Uterus (tissue), 4 donors: ENCODE data around the gene JMY. TPM values are rescaled to one million over a fixed set of nuclear protein-coding genes. Genes with fewer than 3 reads are reported as not detected.

Source experiments
- DNase-seq, 2 donors: peaks; one replicate each; pipeline ENCODE4 v3.0.0-alpha.2; 2019 to 2020
- H3K27ac ChIP-seq, 2 donors: fragments of 200-600 bp; sonication (generic); 1 replicate in 1 of 2; 2 replicates in 1 of 2; pipeline ENCODE4 v1.5.1; 2016 to 2018
- H3K27me3 ChIP-seq, 2 donors: fragments of 200-600 bp; sonication (generic); one replicate each; pipeline ENCODE4 v1.5.1; 2018 to 2019; ENCODE audit warnings: control low read depth in 1 of 2
- H3K36me3 ChIP-seq, 2 donors: fragments of 200-600 bp; sonication (generic); one replicate each; pipeline ENCODE4 v1.5.1; 2019; ENCODE audit warnings: control low read depth in 1 of 2
- H3K4me1 ChIP-seq, 2 donors: fragments of 200-600 bp; sonication (generic); one replicate each; pipeline ENCODE4 v1.5.1; 2018 to 2019; ENCODE audit warnings: control low read depth in 1 of 2
- H3K4me3 ChIP-seq, 2 donors: fragments of 200-600 bp; sonication (generic); 1 replicate in 1 of 2; 2 replicates in 1 of 2; pipeline ENCODE4 v1.5.1; 2018 to 2019; ENCODE audit warnings: mild to moderate bottlenecking in 1 of 2
- H3K9me3 ChIP-seq, 2 donors: fragments of 200-600 bp; sonication (generic); one replicate each; pipeline ENCODE4 v1.5.1; 2019; ENCODE audit warnings: control low read depth in 1 of 2
- POLR2A ChIP-seq, 2 donors: fragments of 450-650 bp; IDR thresholded peaks; one replicate each; pipeline ENCODE4 v1.6.1; 2016; ENCODE audit warnings: antibody characterized with exemption in 2 of 2, mild to moderate bottlenecking in 1 of 2, moderate library complexity in 1 of 2
- intact Hi-C: fragments of 100-400 bp; cut with DNase I; formaldehyde crosslinking; loops from one replicate; pipeline ENCODE4 v1.15.1; 2023; ENCODE audit warnings: low total_unique reads
- total RNA-seq, 4 donors: library from RNA; depleted of rRNA in 3 of 4; stranded (reverse); fragments of >200 nt in 3 of 4; gene quantifications; one replicate each; pipeline versions ENCODE4 v1.1.0 to v1.2.4, GENCODE V29; 2014 to 2023
- TF ChIP-seq, protein P1 (sequence below), 4 experiments: fragments of 200-600 bp in 2 of 4; fragments of 450-650 bp in 2 of 4; sonication (generic) in 2 of 4; IDR thresholded peaks; one replicate each; pipeline ENCODE4 v1.5.1; 2016 to 2019; ENCODE audit warnings: antibody characterized with exemption in 4 of 4, mild to moderate bottlenecking in 2 of 4, moderate library complexity in 1 of 4
- donor health status: DM: yes; HTN: yes; CAD: no.

The JMY gene
- total RNA-seq, 4 donors from 2014 or later = 11.5 to 41.3 (median 15.5) TPM

DNA sequence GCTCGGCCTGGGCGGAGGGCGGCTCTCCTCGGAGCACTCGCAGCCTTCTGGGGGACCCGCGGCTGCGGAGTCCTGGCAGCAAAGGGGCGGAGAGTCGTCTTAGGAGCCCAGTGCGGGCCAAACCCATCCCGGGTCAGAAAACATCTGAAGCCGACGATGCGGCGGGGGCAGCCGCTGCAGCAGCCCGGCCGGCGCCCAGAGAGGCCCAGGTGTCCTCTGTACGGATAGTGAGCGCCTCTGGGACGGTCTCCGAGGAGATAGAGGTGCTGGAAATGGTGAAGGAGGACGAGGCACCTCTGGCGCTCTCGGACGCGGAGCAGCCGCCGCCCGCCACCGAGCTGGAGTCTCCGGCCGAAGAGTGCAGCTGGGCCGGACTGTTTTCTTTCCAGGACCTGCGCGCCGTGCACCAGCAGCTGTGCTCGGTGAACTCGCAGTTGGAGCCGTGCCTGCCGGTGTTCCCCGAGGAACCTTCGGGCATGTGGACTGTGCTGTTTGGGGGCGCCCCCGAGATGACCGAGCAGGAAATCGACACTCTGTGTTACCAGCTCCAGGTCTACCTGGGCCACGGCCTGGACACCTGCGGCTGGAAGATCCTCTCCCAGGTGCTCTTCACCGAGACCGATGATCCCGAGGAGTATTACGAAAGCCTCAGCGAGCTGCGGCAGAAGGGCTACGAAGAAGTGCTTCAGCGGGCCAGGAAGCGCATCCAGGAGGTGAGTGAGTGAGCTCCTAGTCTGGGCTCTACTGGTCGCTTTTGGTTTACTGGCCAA is 1.2 kb downstream of the JMY start:
- peak in 1 of 2 donors; percentile 23 for TF ChIP-seq POLR2A (IDR thresholded peaks at IDR 0.05)
- TF ChIP-seq, protein P1, sequence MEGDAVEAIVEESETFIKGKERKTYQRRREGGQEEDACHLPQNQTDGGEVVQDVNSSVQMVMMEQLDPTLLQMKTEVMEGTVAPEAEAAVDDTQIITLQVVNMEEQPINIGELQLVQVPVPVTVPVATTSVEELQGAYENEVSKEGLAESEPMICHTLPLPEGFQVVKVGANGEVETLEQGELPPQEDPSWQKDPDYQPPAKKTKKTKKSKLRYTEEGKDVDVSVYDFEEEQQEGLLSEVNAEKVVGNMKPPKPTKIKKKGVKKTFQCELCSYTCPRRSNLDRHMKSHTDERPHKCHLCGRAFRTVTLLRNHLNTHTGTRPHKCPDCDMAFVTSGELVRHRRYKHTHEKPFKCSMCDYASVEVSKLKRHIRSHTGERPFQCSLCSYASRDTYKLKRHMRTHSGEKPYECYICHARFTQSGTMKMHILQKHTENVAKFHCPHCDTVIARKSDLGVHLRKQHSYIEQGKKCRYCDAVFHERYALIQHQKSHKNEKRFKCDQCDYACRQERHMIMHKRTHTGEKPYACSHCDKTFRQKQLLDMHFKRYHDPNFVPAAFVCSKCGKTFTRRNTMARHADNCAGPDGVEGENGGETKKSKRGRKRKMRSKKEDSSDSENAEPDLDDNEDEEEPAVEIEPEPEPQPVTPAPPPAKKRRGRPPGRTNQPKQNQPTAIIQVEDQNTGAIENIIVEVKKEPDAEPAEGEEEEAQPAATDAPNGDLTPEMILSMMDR (IDR thresholded peaks at IDR 0.05) = no peak
- Histone ChIP-seq H3K4me3 (peak overlapping the region; percentile 71 to 93), H3K4me1 (no peaks in the 10 kb centered on the region), H3K36me3 (no peaks in the 10 kb centered on the region), H3K9me3 (no peaks in the 10 kb centered on the region), H3K27me3 (no peaks in the 10 kb centered on the region), H3K27ac (peak overlapping the region; percentile 92 to 95)
- intact Hi-C loops = no loop called here
- peak; percentile 26 to 28 for DNase-seq

DNA sequence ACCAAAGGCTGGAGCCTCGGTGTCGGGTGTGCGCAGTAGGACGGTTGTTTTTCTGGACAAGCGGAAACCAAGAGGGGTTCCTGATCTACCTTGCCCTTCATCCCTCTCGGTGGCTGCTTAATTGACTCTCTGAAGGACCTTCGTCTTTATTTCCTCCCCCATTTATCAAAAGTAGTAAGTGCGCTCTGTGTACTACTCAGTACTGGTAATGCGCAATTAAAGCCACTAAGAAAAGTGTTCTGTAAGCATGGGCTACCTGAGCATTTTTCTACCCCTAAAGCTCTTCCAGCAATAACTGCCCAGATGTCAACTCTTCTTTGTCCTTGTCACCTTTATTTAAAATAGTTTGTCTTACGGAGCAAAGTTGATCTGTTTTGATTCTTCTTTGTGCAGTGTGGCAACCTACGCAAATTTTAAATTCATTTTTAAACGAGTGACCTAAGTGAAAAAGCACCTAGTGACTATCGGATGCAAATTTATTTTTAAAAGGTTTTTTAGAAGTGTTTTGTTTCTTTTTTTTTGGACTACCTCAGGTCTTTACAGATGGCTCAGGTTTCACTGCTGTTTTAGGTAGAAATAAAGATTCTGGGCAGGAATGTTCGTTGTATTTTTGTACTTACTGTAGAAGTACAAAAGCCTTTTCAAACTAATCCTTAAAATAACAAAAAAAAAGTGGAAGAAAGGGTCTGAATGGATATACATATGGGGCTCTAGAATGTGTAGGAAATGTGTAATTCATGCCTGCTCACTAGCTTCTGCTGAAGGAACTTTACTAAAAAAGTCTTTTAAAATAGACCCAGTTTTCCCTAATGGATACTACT is 2.0 kb downstream of the JMY start:
- Histone ChIP-seq H3K36me3 (no peaks in the 10 kb centered on the region), H3K27me3 (no peaks in the 10 kb centered on the region), H3K4me3 (peak overlapping the region; percentile 71 to 93), H3K27ac (peak overlapping the region; percentile 92 to 95), H3K4me1 (no peaks in the 10 kb centered on the region), H3K9me3 (no peaks in the 10 kb centered on the region)
- intact Hi-C loops = no loop called here
- no peak for DNase-seq
- TF ChIP-seq, protein P1 (IDR thresholded peaks at IDR 0.05) = no peak
- no peak for TF ChIP-seq POLR2A (IDR thresholded peaks at IDR 0.05)

DNA sequence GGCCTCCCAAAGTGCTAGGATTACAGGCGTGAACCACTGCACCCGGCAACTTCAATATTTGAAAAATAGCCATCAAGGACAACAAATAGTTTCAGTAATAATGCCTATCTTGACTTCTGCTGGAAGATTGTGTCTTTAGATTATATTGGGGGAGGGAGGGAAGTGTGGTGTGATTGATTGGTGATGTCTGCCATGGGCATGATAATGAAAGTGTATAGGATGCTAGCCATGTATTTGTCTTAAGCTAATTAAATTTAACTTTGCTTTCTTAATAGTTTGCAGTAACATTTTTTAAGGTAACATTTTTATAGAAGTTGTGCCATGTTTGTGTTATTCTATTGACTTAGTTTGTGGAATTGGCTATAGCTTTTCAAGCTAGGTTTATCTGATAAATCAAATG is 4.6 kb downstream of the JMY start:
- no peak overlapping the region for H3K27ac ChIP-seq
- no peak overlapping the region for H3K4me3 ChIP-seq
- no peak for DNase-seq
- H3K4me1 ChIP-seq = no peaks in the 10 kb centered on the region
- TF ChIP-seq POLR2A (IDR thresholded peaks at IDR 0.05) = no peak
- TF ChIP-seq, protein P1 (IDR thresholded peaks at IDR 0.05) = no peak
- H3K36me3 ChIP-seq = no peaks in the 10 kb centered on the region
- H3K27me3 ChIP-seq = no peaks in the 10 kb centered on the region
- no peaks in the 10 kb centered on the region for H3K9me3 ChIP-seq
- intact Hi-C loops = no loop called here

DNA sequence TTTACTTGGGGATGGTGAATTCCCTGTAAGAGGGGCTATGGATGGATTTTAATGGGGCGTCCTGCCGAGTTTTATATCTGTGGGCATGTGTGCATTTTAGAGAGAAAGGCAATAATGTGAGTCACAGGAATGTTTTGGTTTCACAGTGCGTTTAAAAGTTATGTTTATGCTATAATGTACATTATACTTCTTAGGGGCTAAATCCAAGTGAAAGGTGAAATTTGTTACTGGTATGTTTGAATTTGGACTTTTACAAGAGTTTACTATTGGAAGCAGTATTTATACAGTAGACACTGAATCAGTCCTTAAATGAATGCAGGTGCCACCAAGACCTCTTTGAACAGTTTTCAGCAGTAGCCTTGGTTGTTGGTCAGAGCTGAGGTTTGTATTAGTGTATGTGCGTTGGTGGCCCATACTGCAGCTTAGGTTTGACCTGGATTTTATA is 5.6 kb downstream of the JMY start:
- Histone ChIP-seq H3K4me3 (no peak overlapping the region), H3K27me3 (no peaks in the 10 kb centered on the region), H3K36me3 (no peaks in the 10 kb centered on the region), H3K4me1 (no peaks in the 10 kb centered on the region), H3K9me3 (no peaks in the 10 kb centered on the region), H3K27ac (no peak overlapping the region)
- intact Hi-C loops = no loop called here
- TF ChIP-seq, protein P1 (IDR thresholded peaks at IDR 0.05) = no peak
- TF ChIP-seq POLR2A (IDR thresholded peaks at IDR 0.05) = no peak
- DNase-seq = no peak
